ENCODE measurements around the gene TRIM63. TPM values are rescaled to one million over a fixed set of nuclear protein-coding genes. Genes with fewer than 3 reads are reported as not detected.
A peak's percentile ranks its signal among the peaks of the same experiment; 100 is the strongest.

Gene TRIM63
- total and polyA plus RNA-seq, 9 of the 15 experiments (the other 6 are each of a cell fraction or from before 2014, with no cell fraction given): 0.08 to 0.57 (median 0.36) TPM

DNA sequence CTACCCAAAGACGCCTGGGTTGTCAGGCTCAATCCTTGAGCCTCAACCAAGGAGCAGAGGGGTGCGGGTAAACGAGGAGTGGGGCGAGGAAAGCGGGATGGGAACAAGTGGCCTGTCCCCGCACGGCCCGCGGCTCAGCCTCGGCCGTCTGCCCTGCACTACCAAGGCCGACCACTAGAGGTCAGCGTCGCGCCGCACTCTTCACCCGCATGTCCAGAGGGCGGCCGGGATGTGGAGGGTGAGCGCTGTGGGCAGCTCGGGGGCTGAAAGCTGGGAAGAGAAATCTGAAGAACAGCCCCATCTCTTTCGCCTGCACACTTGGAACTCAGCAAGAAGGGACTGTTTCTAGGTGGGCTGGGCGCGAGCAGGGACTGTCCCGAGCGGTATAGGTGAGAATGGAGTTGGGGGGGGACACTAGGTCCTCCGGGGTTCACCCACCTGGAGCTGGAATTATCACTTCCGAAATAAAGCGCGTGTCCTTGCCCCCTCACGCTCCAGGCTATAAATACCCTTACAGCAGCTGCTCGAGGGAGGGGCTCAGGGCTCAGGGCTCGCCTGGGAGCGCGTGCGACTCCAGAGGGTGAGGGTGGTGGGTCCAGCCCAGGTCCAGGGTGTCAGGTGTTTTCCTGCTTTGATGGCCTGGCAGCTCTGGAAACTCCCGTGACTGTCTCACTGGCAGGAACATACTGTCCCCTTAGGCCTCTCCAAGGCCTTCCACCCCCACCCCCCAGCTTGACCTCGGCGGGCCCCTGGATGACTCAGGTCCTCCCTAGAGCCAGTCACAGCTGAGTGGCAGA, 31.3 kb downstream of the TRIM63 start (continued):
- TF ChIP-seq, protein P1, sequence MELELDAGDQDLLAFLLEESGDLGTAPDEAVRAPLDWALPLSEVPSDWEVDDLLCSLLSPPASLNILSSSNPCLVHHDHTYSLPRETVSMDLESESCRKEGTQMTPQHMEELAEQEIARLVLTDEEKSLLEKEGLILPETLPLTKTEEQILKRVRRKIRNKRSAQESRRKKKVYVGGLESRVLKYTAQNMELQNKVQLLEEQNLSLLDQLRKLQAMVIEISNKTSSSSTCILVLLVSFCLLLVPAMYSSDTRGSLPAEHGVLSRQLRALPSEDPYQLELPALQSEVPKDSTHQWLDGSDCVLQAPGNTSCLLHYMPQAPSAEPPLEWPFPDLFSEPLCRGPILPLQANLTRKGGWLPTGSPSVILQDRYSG (tag; conservative IDR thresholded peaks at IDR 0.05; ENCODE audit: low read depth): no peak
- peak; percentile 35 to 50; a peak in 1 of 4 replicates for TF ChIP-seq KDM1A (IDR thresholded peaks at IDR 0.05)
- TF ChIP-seq MEF2A (IDR thresholded peaks at IDR 0.05; ENCODE audit: control insufficient read depth, low read depth, low read length): no peak
- TF ChIP-seq ZBTB1 (CRISPR knock-in tag; IDR thresholded peaks at IDR 0.05; ENCODE audit: borderline replicate concordance, low read depth): peak; percentile 38; the same call in 1 of the 2 replicates
- no peak for TF ChIP-seq ETV6 (IDR thresholded peaks at IDR 0.05; ENCODE audit: borderline replicate concordance in 1 of 2, low read depth in 2 of 2, low read length in 1 of 2)
- TF ChIP-seq ETV6 (CRISPR knock-in tag; IDR thresholded peaks at IDR 0.05; ENCODE audit: borderline replicate concordance): no peak
- TF ChIP-seq PPARD (CRISPR knock-in tag; IDR thresholded peaks at IDR 0.05): no peak
- TF ChIP-seq, protein P2, sequence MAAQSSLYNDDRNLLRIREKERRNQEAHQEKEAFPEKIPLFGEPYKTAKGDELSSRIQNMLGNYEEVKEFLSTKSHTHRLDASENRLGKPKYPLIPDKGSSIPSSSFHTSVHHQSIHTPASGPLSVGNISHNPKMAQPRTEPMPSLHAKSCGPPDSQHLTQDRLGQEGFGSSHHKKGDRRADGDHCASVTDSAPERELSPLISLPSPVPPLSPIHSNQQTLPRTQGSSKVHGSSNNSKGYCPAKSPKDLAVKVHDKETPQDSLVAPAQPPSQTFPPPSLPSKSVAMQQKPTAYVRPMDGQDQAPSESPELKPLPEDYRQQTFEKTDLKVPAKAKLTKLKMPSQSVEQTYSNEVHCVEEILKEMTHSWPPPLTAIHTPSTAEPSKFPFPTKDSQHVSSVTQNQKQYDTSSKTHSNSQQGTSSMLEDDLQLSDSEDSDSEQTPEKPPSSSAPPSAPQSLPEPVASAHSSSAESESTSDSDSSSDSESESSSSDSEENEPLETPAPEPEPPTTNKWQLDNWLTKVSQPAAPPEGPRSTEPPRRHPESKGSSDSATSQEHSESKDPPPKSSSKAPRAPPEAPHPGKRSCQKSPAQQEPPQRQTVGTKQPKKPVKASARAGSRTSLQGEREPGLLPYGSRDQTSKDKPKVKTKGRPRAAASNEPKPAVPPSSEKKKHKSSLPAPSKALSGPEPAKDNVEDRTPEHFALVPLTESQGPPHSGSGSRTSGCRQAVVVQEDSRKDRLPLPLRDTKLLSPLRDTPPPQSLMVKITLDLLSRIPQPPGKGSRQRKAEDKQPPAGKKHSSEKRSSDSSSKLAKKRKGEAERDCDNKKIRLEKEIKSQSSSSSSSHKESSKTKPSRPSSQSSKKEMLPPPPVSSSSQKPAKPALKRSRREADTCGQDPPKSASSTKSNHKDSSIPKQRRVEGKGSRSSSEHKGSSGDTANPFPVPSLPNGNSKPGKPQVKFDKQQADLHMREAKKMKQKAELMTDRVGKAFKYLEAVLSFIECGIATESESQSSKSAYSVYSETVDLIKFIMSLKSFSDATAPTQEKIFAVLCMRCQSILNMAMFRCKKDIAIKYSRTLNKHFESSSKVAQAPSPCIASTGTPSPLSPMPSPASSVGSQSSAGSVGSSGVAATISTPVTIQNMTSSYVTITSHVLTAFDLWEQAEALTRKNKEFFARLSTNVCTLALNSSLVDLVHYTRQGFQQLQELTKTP (IDR thresholded peaks at IDR 0.05; ENCODE audit: low read depth in 1 of 2, partially characterized antibody in 2 of 2): no peak
- TF ChIP-seq, protein P3, sequence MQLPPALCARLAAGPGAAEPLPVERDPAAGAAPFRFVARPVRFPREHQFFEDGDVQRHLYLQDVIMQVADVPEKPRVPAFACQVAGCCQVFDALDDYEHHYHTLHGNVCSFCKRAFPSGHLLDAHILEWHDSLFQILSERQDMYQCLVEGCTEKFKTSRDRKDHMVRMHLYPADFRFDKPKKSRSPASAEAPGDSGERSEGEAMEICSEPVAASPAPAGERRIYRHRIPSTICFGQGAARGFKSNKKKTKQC (CRISPR knock-in tag; IDR thresholded peaks at IDR 0.05): peak; percentile 76
- TF ChIP-seq ZNF766 (CRISPR knock-in tag; conservative IDR thresholded peaks at IDR 0.05): no peak
- no peak for TF ChIP-seq ZNF124 (CRISPR knock-in tag; IDR thresholded peaks at IDR 0.05)
- TF ChIP-seq, protein P4, sequence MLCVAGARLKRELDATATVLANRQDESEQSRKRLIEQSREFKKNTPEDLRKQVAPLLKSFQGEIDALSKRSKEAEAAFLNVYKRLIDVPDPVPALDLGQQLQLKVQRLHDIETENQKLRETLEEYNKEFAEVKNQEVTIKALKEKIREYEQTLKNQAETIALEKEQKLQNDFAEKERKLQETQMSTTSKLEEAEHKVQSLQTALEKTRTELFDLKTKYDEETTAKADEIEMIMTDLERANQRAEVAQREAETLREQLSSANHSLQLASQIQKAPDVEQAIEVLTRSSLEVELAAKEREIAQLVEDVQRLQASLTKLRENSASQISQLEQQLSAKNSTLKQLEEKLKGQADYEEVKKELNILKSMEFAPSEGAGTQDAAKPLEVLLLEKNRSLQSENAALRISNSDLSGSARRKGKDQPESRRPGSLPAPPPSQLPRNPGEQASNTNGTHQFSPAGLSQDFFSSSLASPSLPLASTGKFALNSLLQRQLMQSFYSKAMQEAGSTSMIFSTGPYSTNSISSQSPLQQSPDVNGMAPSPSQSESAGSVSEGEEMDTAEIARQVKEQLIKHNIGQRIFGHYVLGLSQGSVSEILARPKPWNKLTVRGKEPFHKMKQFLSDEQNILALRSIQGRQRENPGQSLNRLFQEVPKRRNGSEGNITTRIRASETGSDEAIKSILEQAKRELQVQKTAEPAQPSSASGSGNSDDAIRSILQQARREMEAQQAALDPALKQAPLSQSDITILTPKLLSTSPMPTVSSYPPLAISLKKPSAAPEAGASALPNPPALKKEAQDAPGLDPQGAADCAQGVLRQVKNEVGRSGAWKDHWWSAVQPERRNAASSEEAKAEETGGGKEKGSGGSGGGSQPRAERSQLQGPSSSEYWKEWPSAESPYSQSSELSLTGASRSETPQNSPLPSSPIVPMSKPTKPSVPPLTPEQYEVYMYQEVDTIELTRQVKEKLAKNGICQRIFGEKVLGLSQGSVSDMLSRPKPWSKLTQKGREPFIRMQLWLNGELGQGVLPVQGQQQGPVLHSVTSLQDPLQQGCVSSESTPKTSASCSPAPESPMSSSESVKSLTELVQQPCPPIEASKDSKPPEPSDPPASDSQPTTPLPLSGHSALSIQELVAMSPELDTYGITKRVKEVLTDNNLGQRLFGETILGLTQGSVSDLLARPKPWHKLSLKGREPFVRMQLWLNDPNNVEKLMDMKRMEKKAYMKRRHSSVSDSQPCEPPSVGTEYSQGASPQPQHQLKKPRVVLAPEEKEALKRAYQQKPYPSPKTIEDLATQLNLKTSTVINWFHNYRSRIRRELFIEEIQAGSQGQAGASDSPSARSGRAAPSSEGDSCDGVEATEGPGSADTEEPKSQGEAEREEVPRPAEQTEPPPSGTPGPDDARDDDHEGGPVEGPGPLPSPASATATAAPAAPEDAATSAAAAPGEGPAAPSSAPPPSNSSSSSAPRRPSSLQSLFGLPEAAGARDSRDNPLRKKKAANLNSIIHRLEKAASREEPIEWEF (CRISPR knock-in tag; IDR thresholded peaks at IDR 0.05): no peak
- TF ChIP-seq JUN (IDR thresholded peaks at IDR 0.05; ENCODE audit: borderline replicate concordance, low read depth, low read length): peak; percentile 58; the same call in 1 of the 2 replicates
- no peak for TF ChIP-seq JUN (CRISPR knock-in tag; IDR thresholded peaks at IDR 0.05; ENCODE audit: borderline replicate concordance)
- TF ChIP-seq TSC22D4 (tag; IDR thresholded peaks at IDR 0.05): no peak
- no peak for TF ChIP-seq ZNF695 (CRISPR knock-in tag; IDR thresholded peaks at IDR 0.05)
